H7 (cell line): ENCODE data around the gene SRA1. TPM values are rescaled to one million over a fixed set of nuclear protein-coding genes. Genes with fewer than 3 reads are reported as not detected.
"Not testable (repeated sequence)": the region's sequence is repeated elsewhere in the genome, so short reads cannot be mapped to it uniquely, and the experiment has no call there.

Experiments
- DNase-seq: peaks from one replicate; pipeline ENCODE4 v3.0.0; 2012
- H3K27me3 ChIP-seq: 2 replicates; pipeline ENCODE4 v1.6.0; 2011; ENCODE audit warnings: mild to moderate bottlenecking, low read length; ENCODE audit not compliant: control insufficient read depth, insufficient read depth
- H3K36me3 ChIP-seq: replicated peaks from 2 replicates; pipeline ENCODE4 v1.5.1; 2011; ENCODE audit warnings: low read length; ENCODE audit not compliant: control insufficient read depth, insufficient read depth
- H3K4me3 ChIP-seq: 2 replicates; pipeline ENCODE4 v1.5.1; 2011; ENCODE audit warnings: low read depth, mild to moderate bottlenecking, control low read depth, low read length, moderate library complexity; ENCODE audit not compliant: insufficient read depth
- total RNA-seq: library from RNA; depleted of rRNA; stranded (reverse); fragments of >200 nt; shearing (Covaris generic); gene quantifications from 2 replicates; pipeline ENCODE4 v1.2.3, GENCODE V29; 2014

Gene SRA1
- total RNA-seq, 1 experiment from 2014 or later, result 36.4 TPM

DNA sequence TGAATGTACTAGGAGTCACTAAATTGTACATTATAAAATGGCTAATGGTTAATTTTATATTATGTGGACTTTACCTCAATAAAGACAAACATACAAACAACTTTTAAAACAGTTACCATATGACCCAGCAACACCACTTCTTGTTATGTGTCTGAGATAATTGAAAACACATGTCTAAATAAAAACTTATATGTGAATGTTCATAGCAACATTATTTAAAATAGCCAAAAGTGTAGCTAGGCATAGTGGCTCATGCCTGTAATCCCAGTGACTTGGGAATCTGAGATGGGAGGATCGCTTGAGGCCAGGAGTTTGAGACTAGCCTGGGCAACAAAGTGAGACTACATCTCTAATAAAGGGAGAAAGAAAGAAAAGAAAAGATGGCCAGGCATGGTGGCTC, 30.2 kb upstream of the SRA1 start:
- Histone ChIP-seq H3K36me3 (no peaks in the 10 kb centered on the region), H3K27me3 (no peaks in the 10 kb centered on the region), H3K4me3 (no peak overlapping the region)
- no peak for DNase-seq

DNA sequence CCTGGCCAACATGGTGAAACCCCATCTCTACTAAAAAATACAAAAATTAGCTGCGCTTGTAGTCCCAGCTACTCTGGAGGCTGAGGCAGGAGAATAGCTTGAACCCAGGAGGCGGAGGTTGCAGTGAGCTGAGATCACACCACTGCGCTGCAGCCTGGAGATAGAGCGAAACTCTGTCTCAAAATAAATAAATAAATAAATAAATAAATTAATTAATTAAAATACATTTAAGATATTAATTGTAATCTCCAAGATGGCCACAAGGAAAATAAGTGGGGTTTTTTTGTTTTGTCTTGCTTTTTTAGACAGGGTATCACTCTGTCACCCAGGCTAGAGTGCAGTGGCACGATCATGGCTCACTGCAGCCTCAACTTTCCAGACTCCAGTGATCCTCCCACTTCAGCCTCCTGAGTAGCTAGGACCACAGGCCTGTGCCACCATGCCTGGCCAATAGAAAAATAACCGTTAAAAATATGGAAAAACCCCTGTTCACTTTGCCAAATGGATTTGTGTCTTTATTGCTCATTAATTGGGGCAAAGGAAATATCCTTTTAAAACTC, 22.0 kb upstream of the SRA1 start:
- not testable (repeated sequence) for H3K4me3 ChIP-seq, H3K36me3 ChIP-seq, H3K27me3 ChIP-seq, DNase-seq

DNA sequence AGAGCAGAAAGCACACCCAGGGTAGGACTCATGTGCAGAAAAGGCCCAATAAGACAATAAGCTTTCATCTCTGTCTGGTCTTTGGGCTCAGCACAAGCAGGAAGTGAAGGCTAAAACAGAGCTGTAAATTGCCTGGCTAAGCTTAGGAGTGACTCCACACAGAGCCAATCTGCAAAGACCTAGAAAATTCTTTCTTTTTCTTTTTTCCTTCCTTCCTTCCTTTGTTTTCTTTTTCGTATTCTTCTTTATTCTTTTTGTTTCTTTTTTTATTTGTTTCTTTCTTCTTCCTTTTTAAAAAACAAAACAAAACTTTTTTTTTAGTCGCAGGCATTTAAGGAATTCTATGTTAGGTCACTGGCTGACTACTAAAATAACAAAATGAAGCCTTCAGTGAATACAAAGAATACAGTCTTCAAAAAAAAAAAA, 19.5 kb upstream of the SRA1 start:
- Histone ChIP-seq H3K27me3 (no peaks in the 10 kb centered on the region), H3K4me3 (no peak overlapping the region), H3K36me3 (no peaks in the 10 kb centered on the region)
- no peak for DNase-seq

DNA sequence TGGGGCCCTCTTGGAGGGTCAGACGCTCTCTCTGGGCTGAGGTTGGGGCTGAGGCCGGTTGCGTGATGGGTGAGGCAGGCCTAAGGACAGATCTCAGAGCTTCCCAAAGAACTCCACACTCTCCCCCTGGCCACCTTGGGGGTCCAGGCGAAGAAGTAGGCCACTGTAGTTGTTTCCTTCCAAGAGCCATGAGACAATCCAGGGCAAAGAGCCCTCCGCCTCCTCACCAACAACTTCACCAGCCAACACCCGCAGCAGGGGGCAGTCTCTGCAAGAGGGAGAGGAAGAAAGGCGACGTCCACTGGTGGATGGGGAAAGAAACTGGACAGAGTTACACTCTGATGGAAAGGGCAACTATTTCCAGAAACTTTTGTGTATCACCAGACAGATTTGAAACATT, 18.0 kb upstream of the SRA1 start:
- Histone ChIP-seq H3K27me3 (no peaks in the 10 kb centered on the region), H3K36me3 (no peaks in the 10 kb centered on the region), H3K4me3 (no peak overlapping the region)
- DNase-seq, result peak; percentile 64

DNA sequence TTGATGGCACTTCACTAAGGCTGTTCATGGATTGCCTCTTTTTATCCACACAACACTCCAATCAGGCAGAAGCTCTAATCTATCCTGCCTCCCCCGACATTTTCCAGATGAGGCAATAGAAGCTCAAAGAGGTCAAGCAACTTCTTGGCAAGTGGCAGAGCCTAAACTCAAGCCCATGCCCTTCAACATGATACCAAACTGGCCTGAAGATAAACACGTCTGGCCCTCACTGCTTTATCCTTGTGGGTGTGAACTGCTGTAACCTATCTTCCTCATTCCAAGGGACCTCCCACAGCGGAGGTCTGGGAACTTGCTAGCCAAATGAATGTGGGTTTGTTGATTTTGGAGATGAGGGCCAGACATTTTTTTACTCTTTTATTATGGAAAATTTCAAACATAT, 16.9 kb upstream of the SRA1 start:
- no peak overlapping the region for H3K4me3 ChIP-seq
- no peaks in the 10 kb centered on the region for H3K27me3 ChIP-seq
- DNase-seq, result no peak
- H3K36me3 ChIP-seq, result no peaks in the 10 kb centered on the region

DNA sequence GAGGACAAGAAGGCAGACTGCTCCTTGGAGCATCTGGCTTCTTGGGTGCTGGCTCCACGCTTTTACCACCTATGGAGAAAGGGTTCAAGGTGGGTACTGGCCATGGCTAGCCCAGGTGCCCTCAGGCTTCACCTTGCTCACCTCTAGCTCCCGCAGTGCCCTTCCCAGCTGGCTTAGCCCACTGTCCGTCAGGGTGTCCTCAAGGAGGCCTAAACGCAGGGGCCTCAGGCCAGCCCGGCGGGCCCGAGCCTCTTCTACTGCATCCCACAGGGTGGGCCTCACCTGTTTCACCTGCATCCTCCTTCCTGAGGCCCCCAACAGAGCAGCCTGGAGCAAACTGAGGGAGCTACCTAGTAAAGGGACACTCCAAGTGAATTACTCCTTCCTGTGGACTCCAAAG, 16.4 kb upstream of the SRA1 start:
- H3K36me3 ChIP-seq, result no peaks in the 10 kb centered on the region
- DNase-seq, result no peak
- no peaks in the 10 kb centered on the region for H3K27me3 ChIP-seq
- no peak overlapping the region for H3K4me3 ChIP-seq

DNA sequence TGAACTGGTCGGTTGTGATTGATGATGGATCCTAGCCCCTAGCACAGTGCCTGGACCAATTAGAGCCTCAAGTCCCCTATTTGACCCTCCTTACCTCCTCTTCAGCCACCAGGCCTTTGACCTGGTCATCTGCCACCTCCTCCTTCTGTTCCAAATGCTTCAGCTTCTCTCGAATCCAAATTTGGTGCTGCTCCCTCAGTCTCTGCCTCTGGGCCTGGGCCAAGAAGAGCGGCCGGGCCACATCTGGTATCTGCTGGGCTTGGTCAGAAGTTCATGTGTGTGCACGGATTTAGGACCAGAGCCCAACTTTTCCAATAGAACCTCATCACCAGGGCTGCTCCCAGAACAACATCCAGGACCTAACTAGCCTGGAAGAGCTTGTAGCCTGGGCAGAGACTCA, 13.8 kb upstream of the SRA1 start:
- DNase-seq, result no peak
- Histone ChIP-seq H3K36me3 (peaks cover 7% of the 10 kb centered on the region), H3K4me3 (no peak overlapping the region), H3K27me3 (no peaks in the 10 kb centered on the region)

DNA sequence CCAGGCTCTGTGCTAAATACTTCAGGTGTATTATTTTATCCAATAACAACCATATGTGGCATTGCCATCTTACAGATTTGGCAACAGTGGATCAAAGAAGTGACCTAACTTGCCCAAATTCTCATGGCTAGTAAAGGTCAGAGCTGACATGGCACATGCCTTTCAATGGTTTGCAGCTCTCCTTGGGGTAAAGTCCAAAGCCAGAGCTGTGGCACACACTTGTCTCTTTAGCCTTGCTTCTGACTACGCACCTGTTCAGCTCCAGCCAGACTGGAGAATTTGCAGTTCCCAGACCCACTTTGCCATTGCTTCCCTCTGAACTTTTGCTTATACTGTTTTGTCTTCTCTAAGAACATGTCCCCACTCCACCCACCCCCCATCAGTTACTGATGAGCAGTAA, 13.2 kb upstream of the SRA1 start:
- Histone ChIP-seq H3K4me3 (no peak overlapping the region), H3K27me3 (no peaks in the 10 kb centered on the region), H3K36me3 (peaks cover 7% of the 10 kb centered on the region)
- DNase-seq, result peak; percentile 0

DNA sequence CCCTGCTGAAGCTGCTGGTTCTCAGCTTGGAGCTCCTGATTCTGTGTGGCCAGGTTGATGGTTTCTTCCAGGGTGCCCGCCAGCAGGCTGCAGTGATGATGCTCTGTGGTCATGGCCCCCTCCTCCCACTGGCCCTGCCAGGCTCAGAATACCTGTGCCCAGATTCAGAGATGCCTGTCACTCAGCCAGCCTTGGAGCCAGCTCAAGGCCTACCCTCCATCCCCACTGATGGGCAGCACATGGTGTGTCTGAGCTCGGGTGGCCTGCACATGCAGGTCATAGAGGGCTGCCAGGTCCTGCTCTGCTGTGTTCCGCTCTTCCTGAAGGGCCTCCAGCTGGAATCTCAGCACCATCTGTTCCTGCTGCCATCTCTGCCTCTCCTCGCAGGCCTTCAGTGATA, 12.8 kb upstream of the SRA1 start:
- no peaks in the 10 kb centered on the region for H3K27me3 ChIP-seq

DNA sequence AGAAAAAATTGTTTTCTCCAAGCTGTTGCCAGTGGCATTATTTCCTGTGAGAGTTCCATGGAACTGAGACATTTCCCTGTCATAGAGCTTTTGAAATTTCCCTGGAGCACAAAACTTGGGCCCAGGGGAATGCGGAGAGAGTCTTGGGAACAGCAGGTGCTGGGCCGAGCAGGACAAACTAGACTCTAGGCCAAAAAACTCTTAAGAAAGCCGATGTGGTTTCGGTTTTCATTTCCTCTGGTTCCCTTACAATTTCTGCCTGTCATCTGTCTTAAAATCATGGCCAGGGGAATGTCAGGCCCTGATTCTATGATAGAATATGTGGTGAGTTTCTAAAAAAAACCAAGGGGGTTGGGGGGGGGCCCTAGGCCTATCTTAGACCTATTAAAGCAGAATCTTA, 11.9 kb upstream of the SRA1 start:
- no peak overlapping the region for H3K4me3 ChIP-seq
- H3K36me3 ChIP-seq, result peaks cover 7% of the 10 kb centered on the region
- no peaks in the 10 kb centered on the region for H3K27me3 ChIP-seq
- no peak for DNase-seq

More for the DNA sequence above, 12.8 kb upstream of the SRA1 start:
- DNase-seq, result peak; percentile 4
- Histone ChIP-seq H3K36me3 (peaks cover 7% of the 10 kb centered on the region), H3K4me3 (no peak overlapping the region)

DNA sequence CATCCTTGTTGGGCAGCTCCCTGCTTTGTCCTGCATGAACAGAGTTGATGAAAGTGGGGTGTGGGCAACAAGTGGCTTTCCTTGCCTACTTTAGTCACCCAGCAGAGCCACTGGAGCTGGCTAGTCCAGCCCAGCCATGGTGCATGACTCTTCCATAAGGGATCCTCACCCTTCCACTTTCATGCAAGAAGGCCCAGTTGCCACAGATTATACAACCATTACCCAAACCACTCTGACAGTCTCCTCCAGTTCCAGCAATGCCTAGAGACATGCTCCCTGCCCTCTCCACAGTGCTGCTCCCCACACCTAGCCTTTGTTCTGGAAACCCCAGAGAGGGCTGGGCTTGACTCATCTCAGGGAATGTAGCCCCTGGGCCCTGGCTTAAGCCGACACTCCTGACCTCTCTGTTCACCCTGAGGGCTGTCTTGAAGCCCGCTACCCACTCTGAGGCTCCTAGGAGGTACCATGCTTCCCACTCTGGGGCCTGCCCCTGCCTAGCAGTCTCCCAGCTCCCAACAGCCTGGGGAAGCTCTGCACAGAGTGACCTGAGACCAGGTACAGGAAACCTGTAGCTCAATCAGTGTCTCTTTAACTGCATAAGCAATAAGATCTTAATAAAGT, 11.3 kb upstream of the SRA1 start:
- no peaks in the 10 kb centered on the region for H3K27me3 ChIP-seq

DNA sequence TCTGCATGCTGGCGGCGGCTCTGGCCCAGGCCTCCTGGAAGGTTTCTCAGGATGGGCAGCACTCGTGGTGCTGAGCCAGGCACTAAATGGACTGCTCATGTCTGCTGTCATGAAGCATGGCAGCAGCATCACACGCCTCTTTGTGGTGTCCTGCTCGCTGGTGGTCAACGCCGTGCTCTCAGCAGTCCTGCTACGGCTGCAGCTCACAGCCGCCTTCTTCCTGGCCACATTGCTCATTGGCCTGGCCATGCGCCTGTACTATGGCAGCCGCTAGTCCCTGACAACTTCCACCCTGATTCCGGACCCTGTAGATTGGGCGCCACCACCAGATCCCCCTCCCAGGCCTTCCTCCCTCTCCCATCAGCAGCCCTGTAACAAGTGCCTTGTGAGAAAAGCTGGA, 10.6 kb upstream of the SRA1 start:
- peaks cover 7% of the 10 kb centered on the region for H3K36me3 ChIP-seq
- DNase-seq, result no peak
- H3K4me3 ChIP-seq, result no peak overlapping the region
- H3K27me3 ChIP-seq, result no peaks in the 10 kb centered on the region

More for the DNA sequence above, 11.3 kb upstream of the SRA1 start:
- DNase-seq, result no peak
- H3K4me3 ChIP-seq, result no peak overlapping the region
- H3K36me3 ChIP-seq, result peaks cover 7% of the 10 kb centered on the region

DNA sequence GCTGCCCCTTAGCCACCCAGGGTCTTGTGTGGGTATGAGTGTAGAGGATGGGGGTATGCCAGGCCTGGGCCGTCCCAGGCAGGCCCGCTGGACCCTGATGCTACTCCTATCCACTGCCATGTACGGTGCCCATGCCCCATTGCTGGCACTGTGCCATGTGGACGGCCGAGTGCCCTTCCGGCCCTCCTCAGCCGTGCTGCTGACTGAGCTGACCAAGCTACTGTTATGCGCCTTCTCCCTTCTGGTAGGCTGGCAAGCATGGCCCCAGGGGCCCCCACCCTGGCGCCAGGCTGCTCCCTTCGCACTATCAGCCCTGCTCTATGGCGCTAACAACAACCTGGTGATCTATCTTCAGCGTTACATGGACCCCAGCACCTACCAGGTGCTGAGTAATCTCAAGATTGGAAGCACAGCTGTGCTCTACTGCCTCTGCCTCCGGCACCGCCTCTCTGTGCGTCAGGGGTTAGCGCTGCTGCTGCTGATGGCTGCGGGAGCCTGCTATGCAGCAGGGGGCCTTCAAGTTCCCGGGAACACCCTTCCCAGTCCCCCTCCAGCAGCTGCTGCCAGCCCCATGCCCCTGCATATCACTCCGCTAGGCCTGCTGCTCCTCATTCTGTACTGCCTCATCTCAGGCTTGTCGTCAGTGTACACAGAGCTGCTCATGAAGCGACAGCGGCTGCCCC, 10.0 kb upstream of the SRA1 start:
- Histone ChIP-seq H3K27me3 (no peaks in the 10 kb centered on the region), H3K36me3 (peaks cover 7% of the 10 kb centered on the region), H3K4me3 (no peak overlapping the region)
- DNase-seq, result no peak

DNA sequence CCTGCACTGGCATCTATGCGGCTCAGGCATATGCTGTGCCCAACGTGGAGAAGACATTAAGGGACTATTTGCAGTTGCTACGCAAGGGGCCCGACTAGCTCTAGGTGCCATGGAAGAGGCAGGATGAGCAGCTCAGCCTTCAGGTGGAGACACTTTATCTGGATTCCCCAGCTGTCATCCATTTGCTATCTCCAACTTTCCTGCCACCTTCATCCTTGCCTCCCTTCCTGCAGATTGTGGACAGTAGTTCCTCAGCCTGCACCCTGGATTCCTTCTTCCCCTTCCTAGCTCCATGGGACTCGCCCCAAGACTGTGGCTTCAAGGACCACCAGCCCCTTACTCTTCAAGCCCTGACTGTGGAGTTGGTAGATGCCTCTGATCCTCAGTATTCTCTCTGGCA, 9.4 kb upstream of the SRA1 start:
- Histone ChIP-seq H3K36me3 (peaks cover 7% of the 10 kb centered on the region), H3K27me3 (no peaks in the 10 kb centered on the region), H3K4me3 (no peak overlapping the region)
- DNase-seq, result no peak

DNA sequence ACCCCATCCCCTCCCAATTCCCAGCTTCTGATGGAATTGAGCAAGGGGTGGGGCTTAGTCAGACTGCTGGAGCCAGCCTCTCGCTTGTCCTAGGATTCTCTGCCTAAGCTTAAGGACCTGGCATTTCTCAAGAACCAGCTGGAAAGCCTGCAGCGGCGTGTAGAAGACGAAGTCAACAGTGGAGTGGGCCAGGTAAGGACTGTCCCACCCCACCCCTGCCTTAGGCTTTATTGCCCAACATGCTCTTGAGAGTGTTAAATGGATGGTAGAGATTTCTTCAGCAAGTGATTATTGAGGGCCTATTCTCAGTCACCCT, 8.5 kb upstream of the SRA1 start:
- H3K36me3 ChIP-seq, result peaks cover 7% of the 10 kb centered on the region

More for the DNA sequence above, 8.5 kb upstream of the SRA1 start:
- Histone ChIP-seq H3K27me3 (no peaks in the 10 kb centered on the region), H3K4me3 (no peak overlapping the region)
- no peak for DNase-seq
